K562 (cell line): ENCODE results near the gene CLEC2B. TPM values are rescaled to one million over a fixed set of nuclear protein-coding genes. Genes with fewer than 3 reads are reported as not detected.

ENCODE experiments used
- ATAC-seq: fragments of 200-7000 bp; cut with Tn5 transposase; 3 replicates; pipeline ENCODE4 v1.9.1; 2020; ENCODE audit warnings: moderate library complexity
- BruUV-seq: library from RNA; stranded (reverse); fragments of 400-500 nt; replicated peaks from 2 replicates; lab custom pipeline; 2021; lab: Mats Ljungman, UMichigan
- CTCF ChIA-PET: fragments of 300-600 bp; formaldehyde crosslinking; extraction: SDS; loops from one replicate; lab custom pipeline; 2021; ENCODE audit warnings: low intra/inter-chr PET ratio; lab: Yijun Ruan, JAX
- POLR2A ChIA-PET: fragments of 300-600, 350-650 bp; sonication (Branson Sonifier 250); formaldehyde crosslinking; extraction: SDS; loops from one replicate; lab custom pipeline; 2021; ENCODE audit warnings: antibody characterized with exemption, inconsistent platforms; lab: Yijun Ruan, JAX
- DNase-seq, 4 experiments: peaks; one replicate each; pipeline versions ENCODE4 v3.0.0 to v3.0.0-alpha.2; 2011 to 2018; ENCODE audit warnings: low spot score in 3 of 4, mixed read lengths in 3 of 4; ENCODE audit errors: extremely low read depth in 1 of 4
- FAIRE-seq: peaks from 2 replicates; lab custom pipeline; 2011; peaks lifted over from hg19 to GRCh38; lab: Jason Lieb, UNC
- H2AFZ ChIP-seq: 2 replicates; pipeline ENCODE4 v1.6.0; 2011; ENCODE audit warnings: low read depth, low read length, control low read depth, inconsistent platforms
- H3K27ac ChIP-seq: fragments of 200-600 bp; 3 replicates; pipeline ENCODE4 v1.8.0; 2011; ENCODE audit warnings: low read depth, mild to moderate bottlenecking, control low read depth, inconsistent platforms, low read length, moderate library complexity, mixed read lengths; ENCODE audit errors: extremely low read depth
- H3K27me3 ChIP-seq, 2 experiments: fragments of 300-600 bp in 1 of 2; 2 replicates in 1 of 2; 3 replicates in 1 of 2; pipeline versions ENCODE4 v1.6.0 to v1.8.0; 2011; ENCODE audit warnings: inconsistent platforms in 2 of 2, low read length in 2 of 2, mild to moderate bottlenecking in 1 of 2, mixed read lengths in 1 of 2, moderate library complexity in 1 of 2; ENCODE audit not compliant: control insufficient read depth in 2 of 2, insufficient read depth in 2 of 2
- H3K36me3 ChIP-seq: fragments of 300-600 bp; 3 replicates; pipeline ENCODE4 v1.8.0; 2011; ENCODE audit warnings: mild to moderate bottlenecking, low read length, inconsistent platforms; ENCODE audit not compliant: control insufficient read depth, insufficient read depth
- H3K4me1 ChIP-seq, 2 experiments: fragments of 200-600 bp in 1 of 2; replicated peaks in 1 of 2; 2 replicates in 1 of 2; 3 replicates in 1 of 2; pipeline versions ENCODE4 v1.5.1 to v1.8.0; 2011; ENCODE audit warnings: inconsistent platforms in 2 of 2, low read length in 2 of 2, mild to moderate bottlenecking in 1 of 2, mixed read lengths in 1 of 2, moderate library complexity in 1 of 2; ENCODE audit not compliant: control insufficient read depth in 2 of 2, insufficient read depth in 2 of 2
- H3K4me2 ChIP-seq: 2 replicates; pipeline ENCODE4 v1.6.1; 2011; ENCODE audit warnings: low read length, control low read depth, inconsistent platforms, mixed read lengths; ENCODE audit not compliant: insufficient read depth
- H3K4me3 ChIP-seq: fragments of 200-600 bp; sonication (generic), shearing (Covaris generic); 2 replicates; pipeline ENCODE4 v1.5.1; 2016; ENCODE audit warnings: control low read depth, inconsistent platforms
- H3K79me2 ChIP-seq: fragments of 200-600 bp; 3 replicates; pipeline ENCODE4 v1.8.0; 2011; ENCODE audit warnings: low read length, inconsistent platforms; ENCODE audit not compliant: control insufficient read depth, insufficient read depth
- H3K9ac ChIP-seq, 2 experiments: 2 replicates each; pipeline versions ENCODE4 v1.6.0 to v1.6.1; 2011; ENCODE audit warnings: low read depth in 2 of 2, low read length in 2 of 2, control low read depth in 1 of 2, inconsistent platforms in 1 of 2, mild to moderate bottlenecking in 1 of 2, mixed read lengths in 1 of 2; ENCODE audit not compliant: insufficient read depth in 1 of 2
- H3K9me1 ChIP-seq: one replicate; pipeline ENCODE4 v1.6.0; 2011; ENCODE audit warnings: inconsistent platforms, mild to moderate bottlenecking, low read length, moderate library complexity; ENCODE audit not compliant: control insufficient read depth, insufficient read depth
- H3K9me3 ChIP-seq: replicated peaks from 2 replicates; pipeline ENCODE4 v1.5.1; 2011; ENCODE audit warnings: low read depth, low read length, inconsistent platforms; ENCODE audit not compliant: control insufficient read depth, insufficient read depth
- H4K20me1 ChIP-seq: replicated peaks from 2 replicates; pipeline ENCODE4 v1.6.1; 2011; ENCODE audit warnings: low read length, inconsistent platforms, mixed read lengths; ENCODE audit not compliant: control insufficient read depth, insufficient read depth
- FOS ChIP-seq: IDR thresholded peaks from 3 replicates; pipeline ENCODE4 v1.6.1; 2011; ENCODE audit not compliant: insufficient read length; ENCODE audit errors: extremely low read depth
- FOXK2 ChIP-seq, 2 experiments: fragments of 450-650 bp; IDR thresholded peaks in 1 of 2; conservative IDR thresholded peaks in 1 of 2; 2 replicates each; pipeline ENCODE4 v1.6.1; 2016; ENCODE audit warnings: low read depth in 2 of 2, mild to moderate bottlenecking in 1 of 2
- MTA1 ChIP-seq: fragments of 450-650 bp; IDR thresholded peaks from 2 replicates; pipeline ENCODE4 v1.6.1; 2017; ENCODE audit warnings: borderline replicate concordance
- POU5F1 ChIP-seq: fragments of 150-350 bp; IDR thresholded peaks from 2 replicates; pipeline ENCODE4 v1.6.1; 2014; ENCODE audit warnings: borderline replicate concordance, low read length, low read depth, mild to moderate bottlenecking; ENCODE audit not compliant: partially characterized antibody
- PTRF ChIP-seq: fragments of 450-650 bp; IDR thresholded peaks from 2 replicates; pipeline ENCODE4 v1.6.1; 2016; ENCODE audit warnings: mild to moderate bottlenecking, missing genetic modification characterization, missing compliant biosample characterization
- SMARCC2 ChIP-seq: fragments of 450-650 bp; IDR thresholded peaks from 2 replicates; pipeline ENCODE4 v1.6.1; 2017; ENCODE audit warnings: antibody characterized with exemption, moderate library complexity, mild to moderate bottlenecking, low read depth
- SP2 ChIP-seq: IDR thresholded peaks from 2 replicates; pipeline ENCODE4 v1.6.1; 2011; ENCODE audit warnings: mild to moderate bottlenecking, low read depth, low read length, moderate library complexity; ENCODE audit not compliant: poor library complexity, severe bottlenecking; ENCODE audit errors: extremely low read depth
- WHSC1 ChIP-seq: IDR thresholded peaks from one replicate; pipeline ENCODE4 v1.6.1; 2012; ENCODE audit warnings: low read length, control low read depth, inconsistent platforms
- ZNF239 ChIP-seq: fragments of 250-450 bp; sonication (Bioruptor Pico); IDR thresholded peaks from 2 replicates; pipeline ENCODE4 v1.4.0; 2020; ENCODE audit warnings: mild to moderate bottlenecking
- ZNF408 ChIP-seq: fragments of 250-450 bp; sonication (Bioruptor Pico); IDR thresholded peaks from 2 replicates; pipeline ENCODE4 v1.4.0; 2020; ENCODE audit warnings: low read depth, mild to moderate bottlenecking, moderate library complexity
- WGBS: fragments of 100-300 bp; shearing (Covaris generic); methylation state at CpG from one replicate; pipeline ENCODE4 v1.1.6; 2016; ENCODE audit warnings: low coverage, mixed read lengths; ENCODE audit not compliant: insufficient coverage; ENCODE audit errors: missing lambda C conversion rate; 5-methylcytosine and 5-hydroxymethylcytosine counted together
- in situ Hi-C: fragments of 300-500 bp; cut with MboI; formaldehyde crosslinking; loops from 4 replicates; pipeline ENCODE4 v1.15.0; 2018; ENCODE audit warnings: inconsistent platforms, mixed read lengths
- intact Hi-C: fragments of 100-400 bp; cut with micrococcal nuclease; formaldehyde crosslinking; loops from 2 replicates; pipeline ENCODE4 v1.14.2; 2022
- polyA plus RNA-seq, 8 experiments: library from polyadenylated mRNA; depleted of rRNA in 4 of 8; stranded (reverse) in 5 of 8; unstranded in 3 of 8; fragments of >200 nt; fragmentation: Nextera tagmentation in 2 of 8; fragmentation: Illumina TruSeq in 1 of 8; extraction: Ambion mirVana in 2 of 8; extraction: Trizol in 1 of 8; gene quantifications; 2 replicates each; pipeline versions ENCODE4 v1.2.1 to v1.2.3, GENCODE V29; 2011 to 2014; ENCODE audit warnings: inconsistent platforms in 1 of 8, missing spikeins in 1 of 8
- total RNA-seq, 7 experiments: library from RNA; depleted of rRNA in 6 of 7; stranded (reverse); fragments of >200 nt in 6 of 7; fragmentation: Illumina TruSeq in 2 of 7; extraction: Trizol in 2 of 7; gene quantifications; 2 replicates each; pipeline versions ENCODE4 v1.2.1 to v1.2.3, GENCODE V29; 2011 to 2021; ENCODE audit warnings: low replicate concordance in 1 of 7

CLEC2B gene
- total and polyA plus RNA-seq, 9 of the 15 experiments (the other 6 are each of a cell fraction or from before 2014, with no cell fraction given): 1.3 to 5.9 (median 2.9) TPM

- no peak overlapping the region for H3K4me2 ChIP-seq
- no peaks in the 10 kb centered on the region; a peak in 1 of 5 replicates for H3K4me1 ChIP-seq
- H3K36me3 ChIP-seq: no peaks in the 10 kb centered on the region
- no peak overlapping the region for H2AFZ ChIP-seq
- in situ Hi-C loops (no loop called here), intact Hi-C loops (loop anchor here (1.0 kb wide), 1 partner anchor 93 kb away; no protein-coding TSS in a partner anchor)
- DNase-seq: no peak
- no peaks in the 10 kb centered on the region for H3K9me1 ChIP-seq
- H3K27ac ChIP-seq: no peak overlapping the region
- 0 out of 2 replicates have a peak, but pooled peaks cover 3% of the 10 kb centered on the region for H3K9me3 ChIP-seq
- no peak for ATAC-seq
- no peak overlapping the region for H3K9ac ChIP-seq
- WGBS: 24% methylated on average over 7 of the region's 7 CpGs
- ChIA-PET CTCF (no interaction called here), POLR2A (interaction anchor here (0.6 to 1.3 kb wide), 2 partner anchors 13 to 41 kb away, joined by 3 read pairs; no protein-coding TSS in a partner anchor)
- BruUV-seq: no TSS peak
- FAIRE-seq: no peak
- H4K20me1 ChIP-seq: no peaks in the 10 kb centered on the region
- H3K4me3 ChIP-seq: no peak overlapping the region
- no peak for TF ChIP-seq ZNF239 (CRISPR knock-in tag)
- TF ChIP-seq ZNF408: no peak
- no peak for TF ChIP-seq SP2
- TF ChIP-seq PTRF (tag): no peak
- no peak for TF ChIP-seq MTA1
- TF ChIP-seq FOXK2 (conservative IDR thresholded peaks at IDR 0.05 in 1 of 2, IDR thresholded peaks at IDR 0.05 in 1 of 2; ENCODE audit: low read depth in 2 of 2): no peak
- TF ChIP-seq WHSC1: no peak
- no peak for TF ChIP-seq FOS
- TF ChIP-seq POU5F1: no peak
- TF ChIP-seq SMARCC2: no peak
- H3K79me2 ChIP-seq: no peaks in the 10 kb centered on the region
- H3K27me3 ChIP-seq: no peaks in the 10 kb centered on the region
Observed at GRCh38 chr12:9907769-9908168, 38.6 kb upstream of the CLEC2B start.
